HCT116 (cell line): Measurements from ENCODE around the gene LSM14A. TPM values are rescaled to one million over a fixed set of nuclear protein-coding genes. Genes with fewer than 3 reads are reported as not detected.

Source experiments
- ATAC-seq: fragments of 200-7000 bp; cut with Tn5 transposase; 2 replicates; pipeline ENCODE4 v1.9.1; 2020; ENCODE audit warnings: mild to moderate bottlenecking, moderate library complexity
- BruUV-seq: library from RNA; stranded (reverse); fragments of 400-500 nt; replicated peaks from 2 replicates; lab custom pipeline; 2021; lab: Mats Ljungman, UMichigan
- CTCF ChIA-PET: fragments of 300-600 bp; sonication (Branson Sonifier 250); formaldehyde crosslinking; loops from one replicate; lab custom pipeline; 2021; ENCODE audit warnings: antibody characterized with exemption; lab: Charles Lee
- POLR2A ChIA-PET: fragments of 300-600, 350-600 bp; sonication (Branson Sonifier 250); formaldehyde crosslinking; loops from one replicate; lab custom pipeline; 2021; ENCODE audit warnings: antibody characterized with exemption; lab: Charles Lee
- RAD21 ChIA-PET, 2 experiments: fragments of 300-600 bp; sonication (Branson Sonifier 250); formaldehyde crosslinking; loops; one replicate each; lab custom pipeline; 2023; ENCODE audit warnings: low total read pairs in 2 of 2; ENCODE audit not compliant: uncharacterized antibody in 2 of 2, unreplicated experiment in 2 of 2, low non-redundant PET in 1 of 2; lab: Charles Lee
- DNase-seq: peaks from one replicate; pipeline ENCODE4 v3.0.0-alpha.2; 2010; ENCODE audit warnings: low read depth, low spot score
- H2AFZ ChIP-seq: fragments of 200-600 bp; shearing (Covaris generic), sonication (generic); 2 replicates; pipeline ENCODE4 v1.6.1; 2017; ENCODE audit warnings: low read depth, mixed run types, mixed read lengths, antibody characterized with exemption, low read length; ENCODE audit not compliant: poor library complexity, severe bottlenecking
- H3K27ac ChIP-seq: 2 replicates; pipeline ENCODE4 v1.5.1; 2012; ENCODE audit warnings: low read depth, low read length
- H3K27me3 ChIP-seq: fragments of 200-600 bp; sonication (generic); 2 replicates; pipeline ENCODE4 v1.6.1; 2016; ENCODE audit warnings: mixed run types, low read length, mixed read lengths; ENCODE audit not compliant: insufficient read depth
- H3K36me3 ChIP-seq, 2 experiments: fragments of 200-500 bp in 1 of 2; fragments of 200-600 bp in 1 of 2; sonication (Bioruptor generic) in 1 of 2; sonication (generic) in 1 of 2; 2 replicates each; pipeline versions ENCODE4 v1.5.1 to v1.6.1; 2014 to 2016; ENCODE audit warnings: low read length in 2 of 2, inconsistent platforms in 1 of 2, mixed read lengths in 1 of 2, mixed run types in 1 of 2; ENCODE audit not compliant: insufficient read depth in 2 of 2, control insufficient read depth in 1 of 2
- H3K4me1 ChIP-seq, 2 experiments: fragments of 200-600 bp in 1 of 2; sonication (generic) in 1 of 2; 2 replicates each; pipeline versions ENCODE4 v1.5.1 to v1.6.1; 2012 to 2017; ENCODE audit warnings: low read length in 2 of 2, inconsistent platforms in 1 of 2, mild to moderate bottlenecking in 1 of 2, mixed read lengths in 1 of 2, mixed run types in 1 of 2, moderate library complexity in 1 of 2; ENCODE audit not compliant: insufficient read depth in 2 of 2, control insufficient read depth in 1 of 2
- H3K4me2 ChIP-seq: fragments of 200-600 bp; sonication (generic); 2 replicates; pipeline ENCODE4 v1.6.1; 2017; ENCODE audit warnings: mixed run types, low read length, mixed read lengths
- H3K4me3 ChIP-seq, 2 experiments: fragments of 200-600 bp in 1 of 2; sonication (generic) in 1 of 2; replicated peaks in 1 of 2; 2 replicates each; pipeline ENCODE4 v1.5.1; 2011 to 2016; ENCODE audit warnings: low read length in 2 of 2, control low read depth in 1 of 2, low read depth in 1 of 2, mild to moderate bottlenecking in 1 of 2, mixed read lengths in 1 of 2, mixed run types in 1 of 2
- H3K79me2 ChIP-seq: fragments of 200-600 bp; sonication (generic); 2 replicates; pipeline ENCODE4 v1.6.1; 2017; ENCODE audit warnings: mild to moderate bottlenecking, mixed run types, low read length, moderate library complexity, mixed read lengths; ENCODE audit not compliant: insufficient read depth
- H3K9ac ChIP-seq: fragments of 200-600 bp; sonication (generic); 2 replicates; pipeline ENCODE4 v1.6.1; 2016; ENCODE audit warnings: low read length, mixed read lengths
- H3K9me2 ChIP-seq: fragments of 200-600 bp; sonication (generic), shearing (Covaris generic); 2 replicates; pipeline ENCODE4 v1.6.1; 2017; ENCODE audit warnings: mixed run types, mild to moderate bottlenecking, moderate library complexity; ENCODE audit not compliant: insufficient read depth
- H3K9me3 ChIP-seq, 2 experiments: fragments of 200-500 bp in 1 of 2; fragments of 200-600 bp in 1 of 2; sonication (Bioruptor generic) in 1 of 2; sonication (generic) in 1 of 2; 2 replicates each; pipeline ENCODE4 v1.6.1; 2014 to 2017; ENCODE audit warnings: low read length in 2 of 2, mixed read lengths in 2 of 2, inconsistent platforms in 1 of 2, low read depth in 1 of 2, mild to moderate bottlenecking in 1 of 2, mixed run types in 1 of 2, moderate library complexity in 1 of 2; ENCODE audit not compliant: control insufficient read depth in 1 of 2, insufficient read depth in 1 of 2
- H4K20me1 ChIP-seq: fragments of 200-600 bp; sonication (generic), shearing (Covaris generic); 2 replicates; pipeline ENCODE4 v1.6.1; 2017; ENCODE audit warnings: mixed run types, mild to moderate bottlenecking, moderate library complexity; ENCODE audit not compliant: insufficient read depth
- ATF3 ChIP-seq: IDR thresholded peaks from 2 replicates; pipeline ENCODE4 v1.6.1; 2012
- CBX3 ChIP-seq: IDR thresholded peaks from 2 replicates; pipeline ENCODE4 v1.6.1; 2012; ENCODE audit warnings: low read depth
- CEBPB ChIP-seq: IDR thresholded peaks from 2 replicates; pipeline ENCODE4 v1.6.1; 2012; ENCODE audit warnings: low read depth
- CTCF ChIP-seq, 3 experiments: fragments of 200-600 bp in 1 of 3; sonication (generic) in 1 of 3; IDR thresholded peaks in 2 of 3; conservative IDR thresholded peaks in 1 of 3; 2 replicates each; pipeline ENCODE4 v1.5.1; 2012 to 2017; ENCODE audit warnings: low read depth in 2 of 3, low read length in 2 of 3, antibody characterized with exemption in 1 of 3, borderline replicate concordance in 1 of 3, control low read depth in 1 of 3, mild to moderate bottlenecking in 1 of 3, mixed read lengths in 1 of 3, mixed run types in 1 of 3, moderate library complexity in 1 of 3; ENCODE audit not compliant: insufficient read depth in 1 of 3
- EGR1 ChIP-seq: IDR thresholded peaks from 2 replicates; pipeline ENCODE4 v1.6.1; 2012; ENCODE audit warnings: low read depth
- ELF1 ChIP-seq: IDR thresholded peaks from 2 replicates; pipeline ENCODE4 v1.6.1; 2012; ENCODE audit warnings: low read depth, borderline replicate concordance
- EZH2 ChIP-seq: fragments of 200-600 bp; sonication (generic); IDR thresholded peaks from 2 replicates; pipeline ENCODE4 v1.6.1; 2017; ENCODE audit warnings: antibody characterized with exemption, mixed run types
- EZH2phosphoT487 ChIP-seq: fragments of 200-600 bp; IDR thresholded peaks from 2 replicates; pipeline ENCODE4 v1.6.1; 2018; ENCODE audit warnings: antibody characterized with exemption, borderline replicate concordance
- FOSL1 ChIP-seq: IDR thresholded peaks from 2 replicates; pipeline ENCODE4 v1.6.1; 2012; ENCODE audit warnings: low read depth
- JUND ChIP-seq: IDR thresholded peaks from 2 replicates; pipeline ENCODE4 v1.6.1; 2012
- MAX ChIP-seq: IDR thresholded peaks from 2 replicates; pipeline ENCODE4 v1.6.1; 2012
- POLR2AphosphoS5 ChIP-seq: IDR thresholded peaks from 2 replicates; pipeline ENCODE4 v1.6.1; 2011; ENCODE audit warnings: mild to moderate bottlenecking, low read depth, low read length, moderate library complexity
- SIN3A ChIP-seq: IDR thresholded peaks from 2 replicates; pipeline ENCODE4 v1.6.1; 2012; ENCODE audit warnings: low read depth
- SP1 ChIP-seq: IDR thresholded peaks from 2 replicates; pipeline ENCODE4 v1.6.1; 2012; ENCODE audit warnings: low read depth
- SRF ChIP-seq: IDR thresholded peaks from 2 replicates; pipeline ENCODE4 v1.6.1; 2012; ENCODE audit warnings: low read depth
- TCF7L2 ChIP-seq: IDR thresholded peaks from 2 replicates; pipeline ENCODE4 v1.7.0; 2011; ENCODE audit warnings: borderline replicate concordance, inconsistent platforms; ENCODE audit not compliant: insufficient read depth, insufficient read length; ENCODE audit errors: extremely low read depth
- YY1 ChIP-seq: IDR thresholded peaks from 2 replicates; pipeline ENCODE4 v1.6.1; 2011; ENCODE audit warnings: low read length, low read depth, moderate library complexity, mild to moderate bottlenecking; ENCODE audit not compliant: insufficient replicate concordance; ENCODE audit errors: extremely low read depth
- ZBTB33 ChIP-seq: IDR thresholded peaks from 2 replicates; pipeline ENCODE4 v1.6.1; 2011; ENCODE audit warnings: mild to moderate bottlenecking, low read length, moderate library complexity; ENCODE audit not compliant: insufficient replicate concordance; ENCODE audit errors: extremely low read depth
- ZNF274 ChIP-seq: fragments of 200-500 bp; sonication (Bioruptor generic); IDR thresholded peaks from 2 replicates; pipeline ENCODE4 v1.6.1; 2014; ENCODE audit warnings: mild to moderate bottlenecking, low read depth, low read length, inconsistent platforms
- intact Hi-C: fragments of 100-400 bp; cut with micrococcal nuclease; formaldehyde crosslinking; loops from 2 replicates; pipeline ENCODE4 v1.10.0; 2022
- total RNA-seq: library from RNA; stranded (reverse); gene quantifications from one replicate; pipeline ENCODE4 v1.2.1, GENCODE V29; 2021; ENCODE audit not compliant: unreplicated experiment
- TF ChIP-seq, protein P1 (sequence below): IDR thresholded peaks from 2 replicates; pipeline ENCODE4 v1.6.1; 2012; ENCODE audit warnings: low read depth

The LSM14A gene
- total RNA-seq, 1 experiment from 2014 or later = 120 TPM

- CTCF ChIA-PET = interaction anchor here (1.0 kb wide), 1 partner anchor 12 kb away, joined by 3 read pairs; no protein-coding TSS in a partner anchor
- Histone ChIP-seq H3K36me3 (peaks cover 40 to 43% of the 10 kb centered on the region in 2 experiments), H4K20me1 (0 out of 2 replicates have a peak, but pooled peaks cover 2% of the 10 kb centered on the region), H3K9me2 (no peaks in the 10 kb centered on the region), H3K4me2 (no peak overlapping the region), H3K4me1 (peaks cover 23 to 35% of the 10 kb centered on the region in 2 experiments), H3K9ac (no peak overlapping the region), H3K9me3 (no peaks in the 10 kb centered on the region), H3K27me3 (no peaks in the 10 kb centered on the region), H2AFZ (no peak overlapping the region), H3K27ac (no peak overlapping the region), H3K4me3 (no peak overlapping the region), H3K79me2 (peaks cover 12% of the 10 kb centered on the region)
- no peak for DNase-seq
- intact Hi-C loops = no loop called here
- RAD21 ChIA-PET = no interaction called here
- no peak for ATAC-seq
- POLR2A ChIA-PET = no interaction called here
- no TSS peak for BruUV-seq
- TF ChIP-seq POLR2AphosphoS5 = no peak
- TF ChIP-seq CTCF (IDR thresholded peaks at IDR 0.05 in 2 of 3, conservative IDR thresholded peaks at IDR 0.05 in 1 of 3; ENCODE audit: borderline replicate concordance in 1 of 3, insufficient read depth in 1 of 3, low read depth in 2 of 3, low read length in 2 of 3) = no peak
- TF ChIP-seq CBX3 = no peak
- no peak for TF ChIP-seq ELF1
- no peak for TF ChIP-seq ZBTB33
- TF ChIP-seq YY1 = no peak
- no peak for TF ChIP-seq EGR1
- no peak for TF ChIP-seq FOSL1
- no peak for TF ChIP-seq SRF
- TF ChIP-seq EZH2phosphoT487 = no peak
- TF ChIP-seq JUND = no peak
- no peak for TF ChIP-seq MAX
- TF ChIP-seq ATF3 = no peak
- TF ChIP-seq TCF7L2 = no peak
- TF ChIP-seq CEBPB = no peak
- TF ChIP-seq ZNF274 = no peak
- no peak for TF ChIP-seq EZH2
- TF ChIP-seq, protein P1, sequence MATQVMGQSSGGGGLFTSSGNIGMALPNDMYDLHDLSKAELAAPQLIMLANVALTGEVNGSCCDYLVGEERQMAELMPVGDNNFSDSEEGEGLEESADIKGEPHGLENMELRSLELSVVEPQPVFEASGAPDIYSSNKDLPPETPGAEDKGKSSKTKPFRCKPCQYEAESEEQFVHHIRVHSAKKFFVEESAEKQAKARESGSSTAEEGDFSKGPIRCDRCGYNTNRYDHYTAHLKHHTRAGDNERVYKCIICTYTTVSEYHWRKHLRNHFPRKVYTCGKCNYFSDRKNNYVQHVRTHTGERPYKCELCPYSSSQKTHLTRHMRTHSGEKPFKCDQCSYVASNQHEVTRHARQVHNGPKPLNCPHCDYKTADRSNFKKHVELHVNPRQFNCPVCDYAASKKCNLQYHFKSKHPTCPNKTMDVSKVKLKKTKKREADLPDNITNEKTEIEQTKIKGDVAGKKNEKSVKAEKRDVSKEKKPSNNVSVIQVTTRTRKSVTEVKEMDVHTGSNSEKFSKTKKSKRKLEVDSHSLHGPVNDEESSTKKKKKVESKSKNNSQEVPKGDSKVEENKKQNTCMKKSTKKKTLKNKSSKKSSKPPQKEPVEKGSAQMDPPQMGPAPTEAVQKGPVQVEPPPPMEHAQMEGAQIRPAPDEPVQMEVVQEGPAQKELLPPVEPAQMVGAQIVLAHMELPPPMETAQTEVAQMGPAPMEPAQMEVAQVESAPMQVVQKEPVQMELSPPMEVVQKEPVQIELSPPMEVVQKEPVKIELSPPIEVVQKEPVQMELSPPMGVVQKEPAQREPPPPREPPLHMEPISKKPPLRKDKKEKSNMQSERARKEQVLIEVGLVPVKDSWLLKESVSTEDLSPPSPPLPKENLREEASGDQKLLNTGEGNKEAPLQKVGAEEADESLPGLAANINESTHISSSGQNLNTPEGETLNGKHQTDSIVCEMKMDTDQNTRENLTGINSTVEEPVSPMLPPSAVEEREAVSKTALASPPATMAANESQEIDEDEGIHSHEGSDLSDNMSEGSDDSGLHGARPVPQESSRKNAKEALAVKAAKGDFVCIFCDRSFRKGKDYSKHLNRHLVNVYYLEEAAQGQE = no peak
- TF ChIP-seq SP1 = no peak
- no peak for TF ChIP-seq SIN3A
These were observed 57.4 kb downstream of the LSM14A start for GRCh38 chr19:34229721-34230120.
